Measurements from ENCODE around the gene CCDC187.

Gene CCDC187

DNA sequence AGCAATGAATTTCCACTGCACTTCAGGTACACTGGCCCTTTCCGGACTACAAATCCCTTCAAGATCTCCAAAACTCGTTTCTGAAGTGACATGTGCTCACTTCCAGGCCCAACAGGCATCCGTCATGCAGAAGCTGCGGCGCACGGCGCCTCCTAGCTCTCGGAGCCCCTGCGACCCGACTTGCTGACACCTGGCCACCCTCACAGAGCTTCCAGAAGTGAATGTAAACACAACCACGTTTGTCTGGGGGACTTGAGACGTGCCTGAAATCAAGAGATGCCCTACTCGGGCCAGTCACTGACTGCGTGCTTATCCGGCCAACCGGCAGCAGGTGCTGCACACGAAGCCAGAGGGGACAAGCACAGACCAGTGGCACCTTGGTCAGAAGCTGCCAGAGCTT lies 94.1 kb downstream of the CCDC187 start:
- Histone ChIP-seq H3K27me3 (ENCODE audit: insufficient read depth, low read length) (peaks cover 21% of the 10 kb centered on the region), H3K9ac (ENCODE audit: low read depth, low read length) (no peak overlapping the region), H3K27ac (ENCODE audit: low read length) (no peak overlapping the region), H3K36me3 (ENCODE audit: insufficient read depth, low read depth, low read length) (peaks cover 59% of the 10 kb centered on the region), H3K9me3 (ENCODE audit: insufficient read depth, low read depth, low read length) (no peaks in the 10 kb centered on the region), H3K4me1 (ENCODE audit: insufficient read depth, low read length) (no peaks in the 10 kb centered on the region), H3K4me3 (ENCODE audit: low read length) (no peak overlapping the region)

- H3K27me3 ChIP-seq (ENCODE audit: insufficient read depth, low read length): peaks cover 27% of the 10 kb centered on the region
- H3K9ac ChIP-seq (ENCODE audit: low read depth, low read length): no peak overlapping the region
- H3K27ac ChIP-seq (ENCODE audit: low read length): no peak overlapping the region
- H3K9me3 ChIP-seq (ENCODE audit: insufficient read depth, low read depth, low read length): no peaks in the 10 kb centered on the region
- no peak overlapping the region for H3K4me3 ChIP-seq (ENCODE audit: low read length)
- no peaks in the 10 kb centered on the region for H3K4me1 ChIP-seq (ENCODE audit: insufficient read depth, low read length)
- peaks cover 53% of the 10 kb centered on the region for H3K36me3 ChIP-seq (ENCODE audit: insufficient read depth, low read depth, low read length)
These were observed 94.7 kb downstream of the CCDC187 start for GRCh38 chr9:136209232-136209631.

GRCh38 chr9:136208675-136209074 lies 95.2 kb downstream of the CCDC187 start:
- Histone ChIP-seq H3K4me1 (ENCODE audit: insufficient read depth, low read length) (no peaks in the 10 kb centered on the region), H3K9me3 (ENCODE audit: insufficient read depth, low read depth, low read length) (no peaks in the 10 kb centered on the region; the same call in 1 of the 2 replicates), H3K36me3 (ENCODE audit: insufficient read depth, low read depth, low read length) (peaks cover 47% of the 10 kb centered on the region), H3K4me3 (ENCODE audit: low read length) (no peak overlapping the region), H3K27ac (ENCODE audit: low read length) (no peak overlapping the region), H3K9ac (ENCODE audit: low read depth, low read length) (no peak overlapping the region), H3K27me3 (ENCODE audit: insufficient read depth, low read length) (peaks cover 32% of the 10 kb centered on the region)

DNA sequence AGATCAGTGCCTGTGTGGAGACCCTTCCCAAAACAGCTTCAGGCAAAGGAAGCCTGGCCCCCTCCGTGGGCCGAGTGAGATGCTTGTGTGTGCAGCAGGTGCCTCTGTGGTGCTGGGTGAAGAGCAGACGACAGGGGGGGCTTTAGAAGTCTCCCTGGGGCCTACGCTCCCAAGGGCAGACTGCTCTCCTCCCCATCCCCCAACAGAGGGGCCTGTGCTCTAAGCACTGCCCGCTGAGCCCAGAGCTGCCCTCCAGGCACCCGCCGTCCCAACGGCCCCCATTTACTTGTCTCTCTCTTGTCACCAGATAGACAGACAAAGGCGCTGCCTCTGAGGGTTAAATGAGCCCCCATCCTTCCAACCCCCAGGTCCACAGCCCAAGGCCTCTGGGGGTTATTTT lies 96.3 kb downstream of the CCDC187 start:
- H3K9ac ChIP-seq (ENCODE audit: low read depth, low read length): no peak overlapping the region
- H3K4me3 ChIP-seq (ENCODE audit: low read length): no peak overlapping the region
- H3K36me3 ChIP-seq (ENCODE audit: insufficient read depth, low read depth, low read length): peaks cover 37% of the 10 kb centered on the region; the same call in 1 of the 2 replicates
- H3K4me1 ChIP-seq (ENCODE audit: insufficient read depth, low read length): no peaks in the 10 kb centered on the region
- H3K9me3 ChIP-seq (ENCODE audit: insufficient read depth, low read depth, low read length): no peaks in the 10 kb centered on the region; the same call in 1 of the 2 replicates
- H3K27ac ChIP-seq (ENCODE audit: low read length): no peak overlapping the region
- peaks cover 43% of the 10 kb centered on the region for H3K27me3 ChIP-seq (ENCODE audit: insufficient read depth, low read length)

DNA sequence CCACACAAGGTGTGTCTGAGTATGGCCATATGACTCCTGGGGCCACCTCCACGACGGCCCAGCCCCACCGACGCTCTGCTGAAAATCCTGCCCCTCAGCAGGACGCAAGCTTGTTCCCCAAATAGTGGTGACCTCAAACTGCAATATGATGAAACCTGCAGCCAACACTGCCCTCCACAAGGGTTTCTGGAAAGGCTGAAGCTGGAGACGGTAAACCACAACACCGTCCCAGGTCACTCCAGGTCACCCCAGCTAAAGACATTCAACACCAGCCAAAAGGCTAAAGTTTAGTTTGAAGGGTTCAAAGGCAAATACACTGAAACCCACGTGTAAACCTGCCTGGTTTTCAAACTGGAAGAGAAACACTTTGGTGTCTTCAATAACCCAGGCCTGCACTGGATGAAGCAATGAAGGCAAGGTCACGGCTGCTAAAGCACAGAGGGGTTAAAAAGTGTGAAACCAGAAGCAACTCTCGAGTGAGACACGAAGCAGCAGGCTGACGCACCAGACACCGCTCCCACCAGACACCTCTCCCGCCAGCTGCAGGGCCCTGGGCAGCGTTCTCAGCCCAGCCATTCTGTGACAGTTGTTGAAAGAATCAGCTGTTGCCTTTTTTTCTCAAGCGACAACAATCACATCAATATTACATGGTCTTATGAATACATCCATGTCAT lies 97.2 kb downstream of the CCDC187 start:
- Histone ChIP-seq H3K36me3 (ENCODE audit: insufficient read depth, low read depth, low read length) (peaks cover 35% of the 10 kb centered on the region; the same call in 1 of the 2 replicates), H3K4me3 (ENCODE audit: low read length) (no peak overlapping the region), H3K9ac (ENCODE audit: low read depth, low read length) (no peak overlapping the region), H3K27ac (ENCODE audit: low read length) (no peak overlapping the region), H3K9me3 (ENCODE audit: insufficient read depth, low read depth, low read length) (no peaks in the 10 kb centered on the region; the same call in 1 of the 2 replicates), H3K4me1 (ENCODE audit: insufficient read depth, low read length) (no peaks in the 10 kb centered on the region), H3K27me3 (ENCODE audit: insufficient read depth, low read length) (peaks cover 52% of the 10 kb centered on the region)

GRCh38 chr9:136205707-136205992 lies 98.2 kb downstream of the CCDC187 start:
- H3K4me3 ChIP-seq (ENCODE audit: low read length): no peak overlapping the region
- peaks cover 63% of the 10 kb centered on the region for H3K27me3 ChIP-seq (ENCODE audit: insufficient read depth, low read length)
- no peaks in the 10 kb centered on the region; the same call in 1 of the 2 replicates for H3K9me3 ChIP-seq (ENCODE audit: insufficient read depth, low read depth, low read length)
- no peaks in the 10 kb centered on the region for H3K4me1 ChIP-seq (ENCODE audit: insufficient read depth, low read length)
- peaks cover 25% of the 10 kb centered on the region; the same call in 1 of the 2 replicates for H3K36me3 ChIP-seq (ENCODE audit: insufficient read depth, low read depth, low read length)
- no peak overlapping the region for H3K27ac ChIP-seq (ENCODE audit: low read length)
- no peak overlapping the region for H3K9ac ChIP-seq (ENCODE audit: low read depth, low read length)

DNA sequence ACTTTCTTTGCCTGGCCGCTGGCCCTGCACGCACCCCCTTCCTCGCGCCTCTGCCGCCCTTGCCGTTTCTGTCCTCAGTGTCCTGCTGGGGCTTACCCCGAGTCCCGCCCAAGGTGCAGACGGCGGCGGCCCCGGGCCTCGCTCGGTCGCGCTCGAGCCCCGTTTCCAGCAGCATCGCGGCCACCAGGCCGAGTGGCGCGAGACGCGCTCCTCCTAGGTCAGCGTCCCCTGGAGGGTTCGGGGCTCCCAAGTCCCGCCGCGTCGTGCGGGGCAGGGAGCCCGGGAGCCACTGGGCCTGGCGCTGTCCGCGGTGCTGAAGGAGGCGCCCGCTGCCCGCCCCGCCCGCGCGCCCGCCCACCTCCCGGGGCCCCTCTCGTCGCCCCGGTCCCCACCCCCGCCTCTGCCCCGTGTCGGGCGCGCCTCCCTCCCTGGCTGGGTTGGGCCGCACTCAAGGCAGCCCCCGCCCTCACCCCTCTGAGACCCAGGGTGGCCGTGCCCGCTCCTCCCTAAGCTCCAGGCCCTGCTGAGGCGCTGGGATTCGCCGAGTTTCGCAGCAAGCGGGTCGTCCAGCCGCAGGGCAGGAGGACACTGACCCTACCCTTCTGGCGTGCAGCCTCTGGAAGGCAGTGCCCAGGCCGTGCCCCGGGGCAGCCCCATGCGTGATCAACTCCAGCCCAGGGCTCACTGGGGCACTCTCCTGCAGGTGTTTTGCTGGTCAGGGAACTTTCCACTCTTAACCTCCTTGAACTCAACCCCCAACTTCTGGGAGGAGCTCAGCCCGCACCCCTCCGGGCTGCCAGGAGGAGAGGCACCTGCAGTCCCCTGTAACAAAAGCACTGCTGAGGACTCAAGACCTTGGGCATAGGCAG lies 98.8 kb downstream of the CCDC187 start, which contains the start of gene LHX3:
Gene LHX3 (minus strand): TSS at position 291 of the 869 bp plus-strand sequence. CDS start 116 bp downstream, at position 175.
- H3K27me3 ChIP-seq (ENCODE audit: insufficient read depth, low read length): peaks cover 68% of the 10 kb centered on the region
- H3K9me3 ChIP-seq (ENCODE audit: insufficient read depth, low read depth, low read length): no peaks in the 10 kb centered on the region; the same call in 1 of the 2 replicates
- no peaks in the 10 kb centered on the region for H3K4me1 ChIP-seq (ENCODE audit: insufficient read depth, low read length)
- no peak within 1 kb of the TSS for H3K27ac ChIP-seq (ENCODE audit: low read length)
- H3K4me3 ChIP-seq (ENCODE audit: low read length): no peak within 1 kb of the TSS
- no peak within 1 kb of the TSS for H3K9ac ChIP-seq (ENCODE audit: low read depth, low read length)
- H3K36me3 ChIP-seq (ENCODE audit: insufficient read depth, low read depth, low read length): peaks cover 21% of the 10 kb centered on the region; the same call in 1 of the 2 replicates

GRCh38 chr9:136204145-136204805 lies 99.6 kb downstream of the CCDC187 start:
- H3K4me1 ChIP-seq (ENCODE audit: insufficient read depth, low read length): no peaks in the 10 kb centered on the region
- H3K9me3 ChIP-seq (ENCODE audit: insufficient read depth, low read depth, low read length): no peaks in the 10 kb centered on the region; the same call in 1 of the 2 replicates
- H3K27me3 ChIP-seq (ENCODE audit: insufficient read depth, low read length): peaks cover 76% of the 10 kb centered on the region
- no peak overlapping the region for H3K9ac ChIP-seq (ENCODE audit: low read depth, low read length)
- H3K27ac ChIP-seq (ENCODE audit: low read length): no peak overlapping the region
- no peak overlapping the region for H3K4me3 ChIP-seq (ENCODE audit: low read length)
- H3K36me3 ChIP-seq (ENCODE audit: insufficient read depth, low read depth, low read length): peaks cover 20% of the 10 kb centered on the region; the same call in 1 of the 2 replicates

- Histone ChIP-seq H3K4me3 (ENCODE audit: low read length) (no peak overlapping the region), H3K9ac (ENCODE audit: low read depth, low read length) (no peak overlapping the region), H3K27me3 (ENCODE audit: insufficient read depth, low read length) (peaks cover 83% of the 10 kb centered on the region), H3K9me3 (ENCODE audit: insufficient read depth, low read depth, low read length) (no peaks in the 10 kb centered on the region; the same call in 1 of the 2 replicates), H3K4me1 (ENCODE audit: insufficient read depth, low read length) (no peaks in the 10 kb centered on the region), H3K27ac (ENCODE audit: low read length) (no peak overlapping the region), H3K36me3 (ENCODE audit: insufficient read depth, low read depth, low read length) (peaks cover 13% of the 10 kb centered on the region; the same call in 1 of the 2 replicates)
These were observed 100.3 kb downstream of the CCDC187 start for GRCh38 chr9:136203408-136204144.

DNA sequence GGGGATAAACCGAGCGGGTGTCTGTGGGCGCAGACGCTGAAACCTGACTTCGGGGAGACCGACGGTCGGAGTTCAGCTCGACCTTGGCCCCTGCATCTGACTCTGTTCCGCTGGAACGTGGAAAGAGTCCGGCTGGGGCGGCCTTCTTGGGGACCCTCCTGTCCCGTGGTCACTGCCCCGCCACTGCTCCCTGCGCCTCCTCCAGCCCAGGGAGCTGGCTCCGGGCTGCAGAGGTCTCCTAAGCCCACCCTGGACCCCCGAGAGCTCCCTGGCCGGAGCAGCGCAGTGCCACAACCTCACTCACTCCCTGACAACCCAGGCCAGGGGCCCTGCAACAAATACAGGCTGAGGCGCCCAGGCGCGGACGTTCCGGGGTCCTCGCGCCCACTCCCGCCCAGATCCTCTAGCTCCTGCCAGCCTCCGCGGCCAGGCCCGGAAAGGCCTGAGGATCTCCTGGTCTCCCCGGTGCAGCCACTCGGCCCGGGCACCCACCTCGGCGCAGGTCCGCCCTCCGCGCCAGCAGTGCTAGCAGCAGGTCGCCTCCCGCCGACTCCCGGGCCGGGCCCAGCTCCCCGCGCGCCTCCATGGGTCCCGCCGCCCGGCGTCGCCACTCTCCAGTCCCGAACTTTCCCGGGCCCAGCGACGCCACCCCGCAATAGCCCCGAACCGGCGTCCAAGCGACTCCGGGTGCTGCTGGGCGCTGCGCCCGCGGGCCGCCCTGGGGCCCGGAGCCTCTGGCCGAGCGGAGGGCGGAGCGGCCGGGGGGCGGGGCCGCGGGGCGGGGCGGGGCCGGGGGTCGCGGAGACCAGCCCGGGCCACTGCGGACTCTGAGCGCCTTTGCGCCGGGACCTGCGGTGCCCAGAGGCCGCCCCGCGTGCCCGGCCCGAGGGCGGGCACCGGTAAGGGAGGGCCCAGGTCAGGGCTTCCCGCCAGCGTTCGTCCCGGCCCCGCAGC lies 101.2 kb downstream of the CCDC187 start:
- H3K4me3 ChIP-seq (ENCODE audit: low read length): no peak overlapping the region
- H3K4me1 ChIP-seq (ENCODE audit: insufficient read depth, low read length): no peaks in the 10 kb centered on the region
- H3K27ac ChIP-seq (ENCODE audit: low read length): no peak overlapping the region
- peaks cover 8% of the 10 kb centered on the region; the same call in 1 of the 2 replicates for H3K36me3 ChIP-seq (ENCODE audit: insufficient read depth, low read depth, low read length)
- peaks cover 92% of the 10 kb centered on the region for H3K27me3 ChIP-seq (ENCODE audit: insufficient read depth, low read length)
- no peak overlapping the region for H3K9ac ChIP-seq (ENCODE audit: low read depth, low read length)
- no peaks in the 10 kb centered on the region; the same call in 1 of the 2 replicates for H3K9me3 ChIP-seq (ENCODE audit: insufficient read depth, low read depth, low read length)

All from iPS-20b (cell line).